PC-9 (cell line): ENCODE data around the gene BTG4. TPM values are rescaled to one million over a fixed set of nuclear protein-coding genes. Genes with fewer than 3 reads are reported as not detected.

ENCODE experiments used
- BruUV-seq: library from RNA; stranded (reverse); fragments of 400-500 nt; replicated peaks from 2 replicates; lab custom pipeline; 2021; lab: Mats Ljungman, UMichigan
- CTCF ChIA-PET: fragments of 300-600 bp; sonication (Branson Sonifier 250); formaldehyde crosslinking; loops from one replicate; lab custom pipeline; 2022; ENCODE audit warnings: antibody characterized with exemption; lab: Charles Lee
- POLR2A ChIA-PET: fragments of 300-600 bp; sonication (Branson Sonifier 250); formaldehyde crosslinking; loops from one replicate; lab custom pipeline; 2022; ENCODE audit warnings: antibody characterized with exemption; ENCODE audit not compliant: unreplicated experiment; lab: Charles Lee
- DNase-seq, 2 experiments: peaks; one replicate each; pipeline versions ENCODE4 v3.0.0 to v3.0.0-alpha.2; 2015 to 2022; ENCODE audit warnings: mixed read lengths in 1 of 2
- H2AFZ ChIP-seq: fragments of 200-600 bp; sonication (generic); 2 replicates; pipeline ENCODE4 v1.8.1; 2017; ENCODE audit warnings: antibody characterized with exemption
- H3F3A ChIP-seq: fragments of 200-600 bp; sonication (generic); 2 replicates; pipeline ENCODE4 v1.8.1; 2017; ENCODE audit warnings: antibody characterized with exemption, mild to moderate bottlenecking, low read depth; ENCODE audit not compliant: insufficient read depth
- H3K27ac ChIP-seq: fragments of 200-600 bp; sonication (generic); 2 replicates; pipeline ENCODE4 v1.6.1; 2016; ENCODE audit warnings: mixed run types
- H3K27me3 ChIP-seq: fragments of 200-600 bp; sonication (generic); 2 replicates; pipeline ENCODE4 v1.6.1; 2016; ENCODE audit warnings: low read depth, mixed run types; ENCODE audit not compliant: insufficient read depth
- H3K36me3 ChIP-seq: fragments of 200-600 bp; sonication (generic); 2 replicates; pipeline ENCODE4 v1.6.1; 2016; ENCODE audit warnings: low read depth, mixed run types
- H3K4me1 ChIP-seq: fragments of 200-600 bp; sonication (generic); replicated peaks from 2 replicates; pipeline ENCODE4 v1.6.1; 2016; ENCODE audit warnings: mixed run types; ENCODE audit not compliant: insufficient read depth
- H3K4me2 ChIP-seq: fragments of 200-600 bp; sonication (generic); 2 replicates; pipeline ENCODE4 v1.6.1; 2017; ENCODE audit warnings: mixed run types
- H3K4me3 ChIP-seq: fragments of 200-600 bp; sonication (generic); 2 replicates; pipeline ENCODE4 v1.6.1; 2016; ENCODE audit warnings: mixed run types
- H3K79me2 ChIP-seq: fragments of 200-600 bp; sonication (generic); 2 replicates; pipeline ENCODE4 v1.6.1; 2017; ENCODE audit warnings: low read depth, mixed run types
- H3K9me2 ChIP-seq: fragments of 200-600 bp; sonication (generic); 2 replicates; pipeline ENCODE4 v1.8.1; 2017; ENCODE audit warnings: mild to moderate bottlenecking; ENCODE audit not compliant: insufficient read depth
- H3K9me3 ChIP-seq: fragments of 200-600 bp; sonication (generic); 2 replicates; pipeline ENCODE4 v1.8.1; 2016; ENCODE audit warnings: low read depth; ENCODE audit not compliant: insufficient read depth
- H4K20me1 ChIP-seq: fragments of 200-600 bp; sonication (generic); 2 replicates; pipeline ENCODE4 v1.8.1; 2017; ENCODE audit not compliant: insufficient read depth
- CTCF ChIP-seq: fragments of 200-600 bp; sonication (generic); conservative IDR thresholded peaks from 2 replicates; pipeline ENCODE4 v1.6.1; 2017; ENCODE audit warnings: mixed run types, antibody characterized with exemption, mild to moderate bottlenecking, moderate library complexity
- EZH2 ChIP-seq: fragments of 200-600 bp; sonication (generic); IDR thresholded peaks from 2 replicates; pipeline ENCODE4 v1.8.0; 2017; ENCODE audit warnings: antibody characterized with exemption, low read depth
- intact Hi-C: fragments of 100-400 bp; cut with micrococcal nuclease; formaldehyde crosslinking; loops from one replicate; pipeline ENCODE4 v1.10.0; 2022; ENCODE audit not compliant: unreplicated experiment
- total RNA-seq: library from RNA; stranded (reverse); gene quantifications from 2 replicates; pipeline ENCODE4 v1.2.3, GENCODE V29; 2021

BTG4 gene
- total RNA-seq, 1 experiment from 2014 or later = not detected

GRCh38 chr11:111465400-111465799 lies 46.8 kb downstream of the BTG4 start:
- Histone ChIP-seq H4K20me1 (no peaks in the 10 kb centered on the region), H3K79me2 (no peaks in the 10 kb centered on the region), H3F3A (no peaks in the 10 kb centered on the region), H3K27me3 (no peaks in the 10 kb centered on the region), H3K4me2 (no peak overlapping the region), H3K27ac (no peak overlapping the region), H3K36me3 (no peaks in the 10 kb centered on the region), H3K9me3 (0 out of 2 replicates have a peak, but pooled peaks cover 4% of the 10 kb centered on the region), H3K4me1 (0 out of 2 replicates have a peak, but pooled peaks cover 5% of the 10 kb centered on the region), H3K4me3 (no peak overlapping the region), H2AFZ (no peak overlapping the region), H3K9me2 (no peaks in the 10 kb centered on the region)
- ChIA-PET CTCF (no interaction called here), POLR2A (no interaction called here)
- TF ChIP-seq CTCF = no peak
- TF ChIP-seq EZH2 = no peak
- no TSS peak for BruUV-seq
- DNase-seq = peak in 1 of 2 experiments; percentile 52
- intact Hi-C loops = no loop called here

GRCh38 chr11:111463276-111463675 lies 48.9 kb downstream of the BTG4 start:
- H4K20me1 ChIP-seq = no peaks in the 10 kb centered on the region
- intact Hi-C loops = no loop called here
- no peaks in the 10 kb centered on the region for H3K9me2 ChIP-seq
- no peak for DNase-seq
- no TSS peak for BruUV-seq
- no peak overlapping the region for H3K4me2 ChIP-seq
- no peaks in the 10 kb centered on the region for H3K27me3 ChIP-seq
- TF ChIP-seq EZH2 (no peak), CTCF (no peak)
- POLR2A ChIA-PET = no interaction called here
- no peak overlapping the region for H3K27ac ChIP-seq
- CTCF ChIA-PET = no interaction called here
- no peak overlapping the region for H3K4me3 ChIP-seq
- no peaks in the 10 kb centered on the region for H3K36me3 ChIP-seq
- 0 out of 2 replicates have a peak, but pooled peaks cover 5% of the 10 kb centered on the region for H3K4me1 ChIP-seq
- no peak overlapping the region for H2AFZ ChIP-seq
- H3K9me3 ChIP-seq = 0 out of 2 replicates have a peak, but pooled peaks cover 4% of the 10 kb centered on the region
- H3K79me2 ChIP-seq = no peaks in the 10 kb centered on the region
- H3F3A ChIP-seq = no peaks in the 10 kb centered on the region

GRCh38 chr11:111462329-111462728 lies 49.9 kb downstream of the BTG4 start:
- ChIA-PET CTCF (no interaction called here), POLR2A (no interaction called here)

More at GRCh38 chr11:111462329-111462728, 49.9 kb downstream of the BTG4 start:
- Histone ChIP-seq H3K4me3 (no peak overlapping the region), H3K4me2 (no peak overlapping the region), H2AFZ (no peak overlapping the region), H3K9me3 (0 out of 2 replicates have a peak, but pooled peaks cover 4% of the 10 kb centered on the region), H3K27ac (no peak overlapping the region), H3F3A (no peaks in the 10 kb centered on the region), H3K9me2 (no peaks in the 10 kb centered on the region), H3K27me3 (no peaks in the 10 kb centered on the region), H3K79me2 (no peaks in the 10 kb centered on the region), H3K4me1 (0 out of 2 replicates have a peak, but pooled peaks cover 5% of the 10 kb centered on the region), H4K20me1 (no peaks in the 10 kb centered on the region), H3K36me3 (no peaks in the 10 kb centered on the region)
- BruUV-seq = no TSS peak
- DNase-seq = no peak
- intact Hi-C loops = no loop called here
- TF ChIP-seq CTCF = no peak
- TF ChIP-seq EZH2 = no peak
